Gastrocnemius medialis (tissue), 4 donors: Measurements from ENCODE around the gene NLGN2.

Source experiments
- CTCF ChIP-seq, 5 experiments: fragments of 450-650 bp in 3 of 5; fragments of 200-600 bp in 2 of 5; sonication (generic) in 2 of 5; IDR thresholded peaks in 4 of 5; conservative IDR thresholded peaks in 1 of 5; 1 replicate in 4 of 5; 2 replicates in 1 of 5; pipeline ENCODE4 v1.5.1; 2016 to 2019; ENCODE audit warnings: antibody characterized with exemption in 5 of 5, mild to moderate bottlenecking in 3 of 5, moderate library complexity in 3 of 5
- POLR2A ChIP-seq, 2 donors: fragments of 450-650 bp; IDR thresholded peaks; one replicate each; pipeline ENCODE4 v1.6.1; 2017; ENCODE audit warnings: antibody characterized with exemption in 2 of 2, mild to moderate bottlenecking in 2 of 2, moderate library complexity in 2 of 2

- TF ChIP-seq CTCF (IDR thresholded peaks at IDR 0.05 in 4 of 5, conservative IDR thresholded peaks at IDR 0.05 in 1 of 5) (no peak), POLR2A (IDR thresholded peaks at IDR 0.05) (no peak)
Observed at GRCh38 chr17:7407485-7408251, at the start of gene NLGN2.
